ENCODE results near the gene EDN1. TPM values are rescaled to one million over a fixed set of nuclear protein-coding genes. Genes with fewer than 3 reads are reported as not detected.

The EDN1 gene
- total and polyA plus RNA-seq, 2 of the 13 experiments (the other 11 are each of a cell fraction or from before 2014, with no cell fraction given), result 0.15 to 1.2 TPM

DNA sequence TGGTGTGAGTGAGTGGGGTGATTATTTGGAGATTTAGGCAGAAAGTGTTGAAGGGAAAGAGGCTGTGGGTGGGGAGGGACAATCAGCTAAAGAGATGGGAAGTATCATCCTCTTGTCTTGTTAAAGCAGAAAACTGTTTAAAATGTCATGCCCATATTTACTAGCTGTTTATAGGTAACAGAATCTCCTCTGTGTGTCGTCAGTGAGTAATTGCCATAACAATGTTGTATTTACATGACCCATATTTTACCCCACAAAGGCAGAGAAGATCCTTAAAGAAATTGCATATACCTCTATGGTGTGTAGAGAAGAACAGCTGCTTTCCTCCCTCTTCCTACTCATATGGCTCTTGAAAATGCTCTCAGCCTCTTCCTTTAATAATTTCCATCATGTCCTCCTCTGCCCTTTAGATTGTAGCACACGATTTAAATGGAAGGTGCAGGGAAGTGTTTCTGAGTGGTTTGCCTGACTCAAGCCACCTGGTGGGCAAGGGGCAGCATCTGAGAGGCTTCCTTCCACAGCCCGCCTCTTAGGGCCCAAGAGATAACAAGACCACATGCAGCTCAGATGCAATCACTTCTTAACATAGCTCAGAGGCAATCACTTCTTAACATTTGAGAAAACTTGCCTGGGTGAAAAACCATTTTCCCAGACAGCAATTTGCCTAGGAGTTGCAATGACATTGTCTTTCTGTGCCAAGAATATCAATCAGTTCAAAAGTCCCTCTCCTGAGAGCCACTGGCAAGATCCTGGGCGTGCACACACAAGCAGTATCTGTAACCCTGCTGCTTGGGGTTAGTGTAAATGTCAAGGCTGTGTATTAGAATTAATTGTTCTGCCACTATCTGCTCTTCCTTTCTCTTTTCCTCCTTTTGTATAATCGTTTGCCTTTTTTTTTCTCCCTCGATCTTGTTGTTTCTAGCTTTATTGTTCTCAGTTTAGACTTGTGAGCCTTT, 44.1 kb upstream of the EDN1 start:
- Histone ChIP-seq H4K20me1 (ENCODE audit: insufficient read depth, low read length) (no peaks in the 10 kb centered on the region), H3K27ac (ENCODE audit: extremely low read length, insufficient read depth, low read length) (no peak overlapping the region), H3K4me3 (replicated peaks in 1 of 3; ENCODE audit: insufficient read depth in 1 of 3, low read depth in 2 of 3, low read length in 3 of 3) (no peak overlapping the region), H3K36me3 (replicated peaks in 1 of 2; ENCODE audit: control insufficient read depth in 1 of 2, insufficient read depth in 2 of 2, low read length in 2 of 2) (no peaks in the 10 kb centered on the region), H3K4me1 (ENCODE audit: insufficient read depth, low read length) (no peaks in the 10 kb centered on the region), H3K9me3 (ENCODE audit: low read length) (no peaks in the 10 kb centered on the region), H3K27me3 (ENCODE audit: control insufficient read depth in 1 of 2, insufficient read depth in 2 of 2, low read length in 2 of 2) (no peaks in the 10 kb centered on the region), H3K9ac (ENCODE audit: insufficient read depth, low read depth, low read length) (no peak overlapping the region), H3K79me2 (ENCODE audit: insufficient read depth, low read length) (no peaks in the 10 kb centered on the region), H3K4me2 (ENCODE audit: low read depth, low read length) (no peak overlapping the region), H2AFZ (ENCODE audit: low read length) (no peak overlapping the region)
- no TSS peak for BruUV-seq (replicated peaks)
- DNase-seq (ENCODE audit: low spot score) (no peak), ATAC-seq (no peak), FAIRE-seq (no peak)
- intact Hi-C loops (cut with micrococcal nuclease; ENCODE audit: unreplicated experiment) (no loop called here), in situ Hi-C loops (cut with HindIII; ENCODE audit: extremely low pct_ligation_motif_present, low pct_unique_long_range_greater_than_20kb) (no loop called here)
- no peak for TF ChIP-seq PCBP2 (optimal IDR thresholded peaks at IDR 0.05; ENCODE audit: low read depth, low read length, poor library complexity, severe bottlenecking)
- TF ChIP-seq TAF15 (IDR thresholded peaks at IDR 0.05; ENCODE audit: low read depth, low read length, poor library complexity, severe bottlenecking), result no peak
- TF ChIP-seq NFKB2 (CRISPR knock-in tag; IDR thresholded peaks at IDR 0.05; ENCODE audit: borderline replicate concordance), result no peak
- TF ChIP-seq SP5 (CRISPR knock-in tag; IDR thresholded peaks at IDR 0.05; ENCODE audit: borderline replicate concordance, low read depth), result no peak
- TF ChIP-seq ZNF282 (IDR thresholded peaks at IDR 0.05; ENCODE audit: partially characterized antibody), result no peak
- TF ChIP-seq LRRFIP1 (CRISPR knock-in tag; conservative IDR thresholded peaks at IDR 0.05), result no peak
- 12% methylated on average over 6 of the region's 6 CpGs for WGBS (ENCODE audit: low lambda C conversion rate)
- ChIA-PET POLR2A (no interaction called here), CTCF (ENCODE audit: low intra/inter-chr PET ratio, low total read pairs) (no interaction called here)
